Upper lobe of right lung (tissue), 1 donor: Measurements from ENCODE around the gene KLHL17. TPM values are rescaled to one million over a fixed set of nuclear protein-coding genes. Genes with fewer than 3 reads are reported as not detected.
A peak's percentile ranks its signal among the peaks of the same experiment; 100 is the strongest.

Source experiments
- ATAC-seq: fragments of 200-7000 bp; cut with Tn5 transposase; one replicate; pipeline ENCODE4 v1.9.1; 2020; ENCODE audit warnings: mild to moderate bottlenecking, moderate library complexity
- DNase-seq: peaks from one replicate; pipeline ENCODE4 v3.0.0-alpha.2; 2020
- H3K27ac ChIP-seq: fragments of 200-600 bp; one replicate; pipeline ENCODE4 v1.8.0; 2022
- H3K27me3 ChIP-seq: fragments of 200-600 bp; one replicate; pipeline ENCODE4 v1.8.0; 2022; ENCODE audit warnings: mild to moderate bottlenecking
- H3K36me3 ChIP-seq: fragments of 200-600 bp; one replicate; pipeline ENCODE4 v1.8.0; 2022
- H3K4me1 ChIP-seq: fragments of 200-600 bp; one replicate; pipeline ENCODE4 v1.8.0; 2022
- H3K4me3 ChIP-seq: fragments of 200-600 bp; one replicate; pipeline ENCODE4 v1.8.0; 2022; ENCODE audit warnings: mild to moderate bottlenecking
- H3K9me3 ChIP-seq: fragments of 200-600 bp; one replicate; pipeline ENCODE4 v1.8.0; 2022
- CTCF ChIP-seq: fragments of 200-600 bp; IDR thresholded peaks from one replicate; pipeline ENCODE4 v1.8.0; 2022; ENCODE audit warnings: antibody characterized with exemption
- intact Hi-C: fragments of 100-400 bp; cut with DNase I; formaldehyde crosslinking; loops from one replicate; pipeline ENCODE4 v1.11.0; 2022
- long read RNA-seq: library from polyadenylated mRNA; unstranded; transcript quantifications from one replicate; pipeline ENCODE4 v2.0.0, GENCODE V29; 2021
- total RNA-seq: library from RNA; stranded (reverse); fragmentation: NEBNext Ultra II Directional; extraction: Animal tissue kit (Norgen Biotek cat#: 25700); gene quantifications from one replicate; pipeline ENCODE4 v1.2.1, GENCODE V29; 2021
- donor health status: DM: no; HTN: yes; CAD: no; lungs with severe emphysema.

Gene KLHL17
- 17.0 TPM for total RNA-seq
- long read RNA-seq, transcript KLHL17-201 (12 exons, 2,560 nt): major isoform, 8 of 38 reads
- long read RNA-seq, partial matches to known transcripts: 5 of 38 reads
- long read RNA-seq, other reads (novel, unspliced or antisense): 25 of 38 reads

- intact Hi-C loops: loop anchor here (10.0 kb wide), 1 partner anchor 56 kb away; no protein-coding TSS in a partner anchor
- Histone ChIP-seq H3K9me3 (no peaks in the 10 kb centered on the region), H3K4me3 (peak within 1 kb of the TSS; percentile 100), H3K27me3 (no peaks in the 10 kb centered on the region), H3K4me1 (peaks cover 21% of the 10 kb centered on the region), H3K27ac (no peak within 1 kb of the TSS), H3K36me3 (peaks cover 13% of the 10 kb centered on the region)
- DNase-seq: peak; percentile 90
- peak; percentile 71 for ATAC-seq
- TF ChIP-seq CTCF: no peak
Measured at GRCh38 chr1:960363-961131, at the start of gene KLHL17. Gene KLHL17 (plus strand): TSS chr1:960584. CDS start chr1:960694, 110 bp downstream.

- peaks cover 7% of the 10 kb centered on the region for H3K4me1 ChIP-seq
- no peaks in the 10 kb centered on the region for H3K9me3 ChIP-seq
- DNase-seq (peak; percentile 55), ATAC-seq (no peak)
- no peak overlapping the region for H3K27ac ChIP-seq
- peaks cover 44% of the 10 kb centered on the region for H3K27me3 ChIP-seq
- no peak for TF ChIP-seq CTCF
- H3K36me3 ChIP-seq: no peaks in the 10 kb centered on the region
- no peak overlapping the region for H3K4me3 ChIP-seq
- intact Hi-C loops: no loop called here
Measured at GRCh38 chr1:910881-911721, 49.3 kb upstream of the KLHL17 start.

GRCh38 chr1:911875-912739 lies 48.3 kb upstream of the KLHL17 start:
- H3K9me3 ChIP-seq: no peaks in the 10 kb centered on the region
- peaks cover 5% of the 10 kb centered on the region for H3K4me1 ChIP-seq
- DNase-seq: peak; percentile 46
- H3K36me3 ChIP-seq: no peaks in the 10 kb centered on the region
- intact Hi-C loops: no loop called here
- H3K4me3 ChIP-seq: no peak overlapping the region
- H3K27ac ChIP-seq: no peak overlapping the region
- ATAC-seq: no peak
- TF ChIP-seq CTCF: no peak
- H3K27me3 ChIP-seq: peaks cover 52% of the 10 kb centered on the region

GRCh38 chr1:912740-913301 lies 47.6 kb upstream of the KLHL17 start:
- Histone ChIP-seq H3K27me3 (peaks cover 59% of the 10 kb centered on the region), H3K4me1 (peaks cover 5% of the 10 kb centered on the region), H3K27ac (no peak overlapping the region), H3K4me3 (no peak overlapping the region), H3K9me3 (no peaks in the 10 kb centered on the region), H3K36me3 (no peaks in the 10 kb centered on the region)
- TF ChIP-seq CTCF: no peak
- peak; percentile 51 for DNase-seq
- intact Hi-C loops: no loop called here
- ATAC-seq: no peak
